Measurements from ENCODE around the gene RPS16.

The RPS16 gene

DNA sequence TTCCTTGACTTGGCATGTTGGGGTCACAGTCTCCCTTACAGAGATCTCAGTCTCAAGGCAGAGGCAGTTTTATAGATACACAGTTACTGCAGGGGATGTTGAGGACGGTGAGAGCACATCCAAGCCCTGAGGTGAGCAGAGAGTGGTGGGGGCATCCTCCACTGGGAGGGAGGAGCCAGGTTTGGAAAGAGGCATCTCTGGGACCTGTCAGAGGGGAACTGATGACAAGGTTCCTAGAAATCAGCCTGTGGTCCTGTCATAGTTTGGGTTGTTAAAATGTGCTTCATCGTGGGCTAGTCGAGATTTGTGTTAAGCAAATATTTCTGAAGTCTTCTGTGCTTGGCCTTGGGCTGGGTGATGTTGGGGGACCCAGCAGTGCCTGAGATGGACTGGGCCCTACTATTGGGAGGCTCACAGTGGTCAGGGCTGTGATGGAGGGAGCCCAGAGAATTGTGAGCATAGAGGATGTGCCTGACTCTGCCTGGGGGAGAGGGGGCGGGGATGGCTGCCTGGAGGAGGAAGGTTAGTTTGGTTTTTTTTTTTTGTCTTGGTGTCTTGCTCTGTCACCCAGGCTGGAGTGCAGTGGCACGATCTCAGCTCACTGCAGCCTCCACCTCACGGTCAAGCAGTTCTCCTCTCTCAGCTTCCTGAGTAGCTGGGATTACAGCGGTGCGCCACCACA lies 13.5 kb upstream of the RPS16 start:
- no peak for DNase-seq (ENCODE audit: low read depth)

DNA sequence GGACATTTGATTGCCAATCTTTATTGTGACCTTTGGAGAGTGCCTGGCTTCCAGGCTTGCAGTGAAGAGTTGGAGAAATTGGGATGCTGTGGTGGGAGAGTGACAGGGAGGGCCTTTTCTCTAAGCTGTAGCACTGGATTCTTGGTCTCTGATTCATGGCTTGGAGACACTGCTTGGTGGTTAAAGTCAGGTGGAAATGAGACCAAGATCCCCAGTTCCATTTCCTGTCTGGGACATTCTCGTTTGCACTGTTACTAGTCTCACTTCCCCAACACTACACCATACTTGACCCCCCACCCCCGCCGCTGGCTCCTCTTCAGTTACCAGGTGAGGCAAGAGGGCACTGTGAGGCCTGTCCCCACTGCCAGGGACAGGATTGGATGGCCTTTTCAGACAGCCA lies 12.5 kb upstream of the RPS16 start:
- peak; percentile 80 for DNase-seq (ENCODE audit: low read depth)

DNA sequence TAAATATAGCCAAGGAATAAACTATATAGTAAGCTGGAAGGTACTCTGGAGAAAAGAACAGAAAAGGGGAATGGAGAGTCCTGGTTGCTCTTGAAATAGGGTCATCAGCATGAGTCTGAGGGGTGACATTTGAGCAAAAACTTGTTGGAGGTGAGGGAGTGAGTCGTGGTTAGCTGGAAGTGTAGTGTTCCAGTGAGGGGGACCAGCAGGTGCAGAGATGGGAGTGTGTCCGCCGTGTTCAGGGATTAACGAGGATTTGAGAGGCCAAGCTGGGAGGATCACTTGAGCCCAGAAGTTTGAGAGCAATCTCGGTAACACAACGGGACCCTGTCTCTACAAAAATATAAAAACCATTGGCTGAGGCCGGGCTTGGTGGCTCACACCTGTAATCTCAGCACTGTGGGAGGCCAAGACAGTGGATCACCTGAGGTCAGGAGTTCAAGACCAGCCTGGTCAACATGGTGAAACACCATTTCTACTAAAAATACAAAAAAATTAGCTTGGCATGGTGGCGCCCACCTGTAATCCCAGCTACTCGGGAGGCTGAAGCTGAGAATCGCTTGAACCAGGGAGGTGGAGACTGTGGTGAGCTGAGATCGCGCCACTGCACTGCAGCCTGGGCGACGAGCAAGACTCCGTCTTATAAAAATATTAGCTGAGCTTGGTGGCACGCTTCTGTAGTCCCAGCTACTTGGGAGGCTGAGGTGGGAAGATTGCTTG lies 10.8 kb upstream of the RPS16 start:
- no peak for DNase-seq (ENCODE audit: low read depth)

DNA sequence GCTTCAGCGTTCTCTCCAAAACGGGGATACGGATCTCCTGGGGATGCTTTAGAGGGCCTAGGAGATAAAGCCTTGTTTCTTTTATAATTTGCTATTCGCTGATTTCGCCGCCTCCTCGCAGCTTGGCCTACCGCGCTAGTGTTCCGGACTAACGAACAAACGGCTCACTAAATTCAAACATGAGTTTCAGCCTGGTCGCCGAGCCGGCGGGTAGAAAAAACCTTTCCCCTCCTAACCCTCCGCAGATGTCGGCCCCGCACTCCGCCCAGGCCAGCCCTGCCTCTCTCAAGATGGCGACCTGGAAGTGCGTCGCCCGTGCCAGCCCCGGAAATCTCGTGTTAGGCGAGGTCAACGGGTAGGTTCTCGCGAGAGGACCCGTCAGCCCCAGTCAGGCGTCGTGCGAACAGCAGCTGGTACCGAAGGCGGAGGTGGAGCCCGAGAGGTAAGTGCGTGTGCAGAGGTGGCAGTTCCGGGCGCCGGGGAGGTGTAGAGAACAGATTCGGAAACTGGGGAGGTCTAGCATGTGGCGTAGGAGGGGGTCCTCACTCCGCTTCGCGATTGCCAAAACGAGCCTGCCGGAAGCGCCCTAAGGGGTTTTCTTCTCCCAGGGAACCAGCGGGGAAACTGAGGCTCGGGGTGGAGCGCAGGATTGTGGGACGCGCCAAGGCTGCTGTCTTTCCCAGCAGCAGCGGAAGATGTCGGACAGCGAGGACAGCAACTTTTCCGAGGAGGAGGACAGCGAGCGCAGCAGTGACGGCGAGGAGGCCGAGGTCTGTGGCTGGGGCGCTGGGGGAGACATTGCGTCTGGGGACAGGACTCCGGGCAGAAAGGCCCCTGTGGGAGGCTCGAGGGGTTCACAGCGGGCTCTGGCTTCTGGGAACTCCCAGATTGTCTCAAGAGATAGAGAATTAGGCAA lies 9.7 kb upstream of the RPS16 start, which contains the start of gene SUPT5H:
SUPT5H (plus strand) TSS at position 387 of the 916 bp plus-strand sequence; CDS start at position 696, 309 bp downstream.
- peak; percentile 98 for DNase-seq (ENCODE audit: low read depth)

DNA sequence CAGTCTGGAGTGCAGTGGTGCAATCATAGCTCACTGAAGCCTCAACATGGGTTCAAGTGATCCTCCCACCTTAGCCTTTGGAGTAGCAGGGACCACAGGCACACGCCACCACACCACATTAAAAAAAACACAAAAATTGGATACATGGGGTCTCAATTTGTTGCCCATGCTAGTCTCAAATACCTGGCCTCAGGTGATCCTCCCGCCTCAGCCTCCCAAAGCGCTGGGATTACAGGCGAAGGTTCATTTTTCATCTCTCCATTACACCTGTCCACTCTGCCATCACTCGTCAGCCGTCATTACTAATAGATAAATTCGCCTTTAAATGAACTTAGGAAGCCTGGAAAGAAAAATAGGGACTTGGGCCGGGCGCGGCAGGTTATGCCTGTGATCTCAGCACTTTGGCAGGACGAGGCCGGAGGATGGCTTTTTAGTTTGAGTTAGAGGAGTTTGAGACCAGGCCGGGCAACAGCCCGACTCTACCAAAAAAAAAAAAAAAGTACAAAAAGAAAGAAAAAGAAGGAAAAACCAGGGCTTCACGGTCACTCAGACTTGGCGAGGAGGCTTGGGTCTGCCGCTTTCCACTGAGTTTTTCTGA lies 8.9 kb upstream of the RPS16 start:
- DNase-seq (ENCODE audit: low read depth) = peak; percentile 37

DNA sequence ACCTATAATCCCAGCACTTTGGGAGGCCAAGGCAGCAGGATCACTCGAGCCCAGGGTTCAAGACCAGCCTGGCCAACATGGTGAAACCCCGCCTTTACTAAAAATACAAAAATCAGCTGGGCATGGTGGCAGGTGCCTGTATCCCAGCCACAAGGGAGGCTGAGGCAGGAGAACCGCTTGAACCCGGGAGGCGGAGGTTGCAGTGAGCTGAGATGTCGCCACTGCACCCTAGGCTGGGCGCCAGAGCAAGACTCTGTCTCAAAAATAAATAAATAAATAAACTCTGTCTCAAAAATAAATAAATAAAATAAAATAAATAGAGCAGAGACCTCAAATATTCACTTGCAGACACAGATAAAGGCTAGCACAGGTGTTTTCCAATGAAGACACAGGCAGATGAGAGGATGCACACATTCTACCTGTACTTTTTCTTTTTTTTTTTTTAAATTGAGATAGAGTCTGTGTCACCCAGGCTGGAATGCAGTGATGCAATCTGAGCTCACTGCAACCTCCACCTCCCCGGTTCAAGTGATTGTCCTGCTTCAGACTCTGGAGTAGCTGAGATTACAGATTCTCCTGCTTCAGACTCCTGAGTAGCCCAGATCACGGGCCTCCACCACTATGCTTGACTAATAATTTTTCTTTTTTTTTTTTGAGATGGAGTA lies 2.7 kb upstream of the RPS16 start:
- peak; percentile 70 for DNase-seq (ENCODE audit: low read depth)

DNA sequence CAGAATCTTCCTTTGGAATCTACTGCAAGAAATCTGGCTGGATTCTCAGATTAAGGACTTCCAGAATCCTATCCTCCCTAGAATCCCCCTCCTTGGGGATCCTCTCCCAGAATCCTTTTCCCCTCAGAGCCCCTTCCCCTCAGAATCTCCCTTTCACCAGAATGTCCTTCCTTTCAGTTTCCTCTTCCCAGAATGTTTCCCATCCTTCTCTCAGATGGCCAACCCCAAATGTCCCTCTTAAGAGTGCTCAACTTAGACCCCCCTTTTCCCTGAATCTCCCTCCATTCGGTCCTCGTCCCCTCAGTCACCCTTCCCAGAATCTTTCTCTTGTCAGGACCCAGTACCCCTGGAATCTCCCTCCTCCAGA lies 584 bp upstream of the RPS16 start:
- peak; percentile 16 for DNase-seq (ENCODE audit: low read depth)

DNA sequence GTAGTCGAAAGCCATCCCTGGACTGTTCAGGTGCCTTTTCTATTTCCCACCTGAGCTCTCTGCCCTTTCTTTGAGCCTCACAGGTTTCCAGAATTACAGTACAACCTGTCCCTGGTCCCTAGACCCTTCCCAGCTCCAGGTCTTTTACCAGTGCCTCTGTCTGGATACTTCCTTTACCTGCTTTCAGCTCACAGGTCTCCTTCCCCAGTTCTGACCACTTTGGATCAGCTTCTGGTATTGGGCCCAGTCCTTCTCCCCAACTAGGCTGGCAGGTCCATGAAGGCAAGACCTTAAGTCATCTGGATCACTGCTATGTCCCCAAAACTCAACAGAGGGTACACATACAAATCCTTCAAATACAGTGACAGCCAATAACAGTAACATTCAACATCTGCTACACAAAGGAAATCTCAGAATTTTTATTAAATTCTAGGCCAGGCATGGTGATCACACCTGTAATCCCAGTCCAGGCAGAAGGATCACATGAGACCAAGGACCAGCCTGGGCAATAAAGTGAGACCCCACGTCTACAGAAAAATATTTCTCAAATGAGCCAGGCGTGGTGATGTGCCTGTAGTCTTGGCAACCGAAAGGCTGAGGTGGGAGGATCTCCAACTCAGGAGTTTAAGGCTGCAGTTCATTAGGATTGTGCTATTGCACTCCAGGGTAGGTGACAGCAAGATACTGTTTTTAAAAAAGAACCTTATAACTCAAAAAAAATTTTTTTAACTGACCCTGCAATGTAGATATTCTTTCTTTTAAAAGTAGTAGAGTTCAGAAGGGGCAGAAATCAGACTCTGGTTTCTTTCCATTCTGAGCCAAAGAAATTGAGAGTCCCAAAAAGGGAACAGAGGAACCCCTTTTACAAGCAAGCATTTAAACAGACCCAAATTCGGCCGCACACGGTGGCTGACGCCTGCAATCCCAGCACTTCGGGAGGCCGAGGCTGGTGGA lies 1.3 kb downstream of the RPS16 start:
- DNase-seq (ENCODE audit: low read depth) = peak; percentile 37

DNA sequence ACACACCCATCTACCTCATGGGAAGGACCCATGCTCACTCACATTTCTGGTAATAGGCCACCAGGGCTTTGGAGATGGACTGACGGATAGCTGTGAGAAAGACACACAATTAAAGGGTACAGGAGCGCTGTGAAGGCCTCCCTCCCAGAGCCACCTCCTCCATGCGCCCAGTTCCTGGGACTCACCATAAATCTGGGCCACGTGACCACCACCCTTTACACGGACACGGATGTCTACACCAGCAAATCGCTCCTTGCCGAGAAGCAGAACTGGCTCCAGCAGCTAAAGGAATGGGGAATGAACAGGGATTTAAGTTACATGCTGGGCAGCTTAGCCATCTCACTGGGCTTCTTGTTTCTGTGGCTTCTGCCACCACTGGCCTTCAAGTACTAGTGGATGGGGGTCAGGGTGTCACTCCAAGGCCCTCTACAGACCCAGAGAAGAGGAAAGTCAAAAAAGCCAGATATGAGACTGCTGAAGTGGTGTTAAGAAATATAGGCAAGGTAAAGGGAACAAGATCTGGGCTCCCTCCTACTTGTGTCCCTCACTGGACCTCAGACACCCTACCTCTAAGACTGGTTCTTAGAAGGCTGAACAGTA lies 2.2 kb downstream of the RPS16 start:
- DNase-seq (ENCODE audit: low read depth) = peak; percentile 13

DNA sequence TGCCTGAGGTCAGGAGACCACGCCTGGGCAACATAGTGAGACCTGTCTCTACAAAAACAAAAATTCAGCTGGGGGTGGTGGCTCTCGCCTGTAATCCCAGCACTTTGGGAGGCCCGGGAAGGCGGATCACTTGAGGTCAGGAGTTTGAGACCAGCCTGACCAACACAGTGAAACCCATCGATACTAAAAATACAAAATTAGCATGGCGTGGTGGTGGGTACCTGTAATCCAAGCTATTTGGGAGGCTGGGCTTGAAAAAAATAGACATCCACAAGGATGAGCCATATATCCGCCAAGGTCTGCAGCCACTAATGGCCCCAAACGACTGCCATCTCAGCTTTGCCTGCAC lies 3.1 kb downstream of the RPS16 start:
- DNase-seq (ENCODE audit: low read depth) = peak; percentile 18

DNA sequence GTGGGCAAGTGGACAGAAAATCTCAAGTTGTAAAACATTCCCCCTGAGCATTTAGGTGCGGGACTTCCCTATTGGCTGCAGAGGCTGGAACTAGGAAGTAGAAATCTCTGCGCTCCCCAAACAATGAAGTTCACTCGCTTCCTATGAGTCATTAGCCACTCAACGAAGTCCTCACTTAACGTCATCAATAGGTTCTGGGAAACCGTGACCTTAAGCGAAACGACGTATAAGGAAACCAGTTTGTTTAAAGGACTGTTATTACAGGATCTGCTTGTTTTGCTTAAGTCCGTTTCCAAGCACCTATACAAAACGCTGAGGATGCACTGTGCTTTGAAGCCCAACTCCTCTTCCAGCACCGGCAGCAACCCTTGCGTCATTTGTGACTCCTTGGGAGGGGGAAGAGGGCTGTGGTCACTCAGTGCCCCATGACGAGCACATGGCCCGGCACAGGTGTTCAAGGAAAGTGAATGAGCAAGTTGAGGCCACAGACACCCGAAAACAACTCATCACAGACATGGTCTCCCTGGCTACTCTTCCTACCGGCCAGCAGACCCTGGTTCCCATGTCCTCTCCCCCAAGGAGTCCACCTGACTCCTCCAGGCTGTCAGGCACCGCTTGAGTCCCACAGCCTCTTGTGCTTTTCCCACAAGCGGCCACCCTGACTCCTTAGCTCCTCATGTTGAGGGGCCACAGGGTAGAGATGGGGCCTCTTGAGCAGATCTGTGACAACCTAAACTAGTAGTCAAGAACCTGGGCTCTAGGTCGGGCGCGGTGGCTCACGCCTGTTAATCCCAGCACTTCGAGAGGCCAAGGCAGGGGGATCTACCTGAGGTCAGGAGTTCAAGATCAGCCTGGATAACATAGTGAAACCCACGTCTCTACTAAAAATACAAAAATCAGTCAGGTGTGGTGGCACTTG lies 4.8 kb downstream of the RPS16 start:
- DNase-seq (ENCODE audit: low read depth) = peak; percentile 99

DNA sequence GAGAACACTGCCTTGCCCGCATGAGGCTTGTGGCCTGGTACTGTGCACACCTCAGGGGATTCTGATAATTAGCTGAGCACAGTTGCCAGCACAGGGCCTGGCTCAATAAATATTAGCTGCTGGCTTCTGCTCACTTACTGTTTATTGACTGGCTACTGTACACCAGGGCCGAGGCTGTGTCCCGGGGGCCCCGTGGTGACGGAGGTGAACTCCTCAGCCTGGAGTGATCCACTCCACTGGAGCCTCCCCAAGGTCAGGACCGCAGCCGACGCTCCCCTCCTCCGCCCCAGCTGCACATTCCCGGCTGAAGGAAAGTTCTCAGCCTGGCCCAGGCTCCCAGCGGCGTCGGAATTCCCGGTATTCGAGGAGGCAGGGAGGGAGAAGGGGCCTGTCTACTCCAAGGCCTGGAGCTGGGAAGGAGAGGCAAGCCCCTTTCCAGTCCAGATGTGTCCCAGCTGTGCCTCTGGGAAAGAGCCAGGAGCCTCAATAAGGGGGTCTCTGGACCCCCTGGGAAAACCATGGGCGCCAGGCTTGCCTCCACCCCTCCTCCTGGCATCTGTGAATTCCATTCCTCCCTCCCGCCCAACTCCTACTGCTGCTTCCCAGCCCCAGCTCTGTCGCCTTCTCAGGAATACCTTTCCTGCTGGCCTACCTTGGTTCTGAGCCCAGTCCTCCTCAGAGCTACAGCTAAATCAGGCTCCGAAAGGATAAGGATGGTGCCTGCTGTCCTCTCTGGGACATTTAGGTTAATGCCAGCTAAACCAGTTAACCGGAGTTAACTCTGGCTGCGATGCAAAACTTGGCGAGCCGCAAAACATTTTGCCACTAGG lies 7.3 kb downstream of the RPS16 start:
- peak; percentile 72 for DNase-seq (ENCODE audit: low read depth)

DNA sequence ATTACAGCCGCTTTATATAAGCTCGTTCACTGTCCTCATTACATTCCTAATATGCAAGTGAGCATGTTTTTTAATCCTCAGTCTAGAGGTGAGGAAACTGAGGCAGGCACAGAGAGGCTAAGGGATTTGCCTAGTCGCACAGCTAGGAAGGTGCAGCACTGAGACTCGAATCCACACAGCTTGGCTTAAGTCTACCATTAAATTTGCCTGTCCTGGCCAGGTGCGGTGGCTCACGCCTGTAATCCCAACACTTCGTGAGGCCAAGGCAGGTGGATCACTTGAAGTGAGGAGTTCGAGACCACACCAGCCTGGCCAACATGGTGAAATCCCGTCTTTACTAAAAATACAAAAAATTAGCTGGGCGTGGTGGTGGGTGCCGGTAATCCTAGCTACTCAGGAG lies 8.0 kb downstream of the RPS16 start:
- no peak for DNase-seq (ENCODE audit: low read depth)

DNA sequence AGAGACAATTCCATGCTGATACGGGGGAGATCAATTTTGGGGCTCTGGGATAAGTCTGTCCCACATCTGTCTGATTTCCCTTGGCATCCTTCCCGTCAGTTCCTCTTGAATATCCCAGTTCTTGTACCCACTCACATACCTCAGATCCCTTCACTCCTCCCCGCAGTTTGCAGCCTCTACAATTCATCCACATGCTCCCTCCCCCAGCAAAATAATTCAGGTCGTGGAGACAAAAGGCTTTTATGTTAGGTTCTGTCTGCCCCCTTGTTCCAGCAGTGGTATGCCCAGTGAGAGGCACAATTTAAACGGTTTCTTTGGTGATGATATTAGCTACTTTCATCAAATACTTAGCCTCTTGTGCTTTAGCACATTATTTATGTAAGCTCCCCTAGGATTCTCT lies 9.6 kb downstream of the RPS16 start:
- DNase-seq (ENCODE audit: low read depth) = no peak

DNA sequence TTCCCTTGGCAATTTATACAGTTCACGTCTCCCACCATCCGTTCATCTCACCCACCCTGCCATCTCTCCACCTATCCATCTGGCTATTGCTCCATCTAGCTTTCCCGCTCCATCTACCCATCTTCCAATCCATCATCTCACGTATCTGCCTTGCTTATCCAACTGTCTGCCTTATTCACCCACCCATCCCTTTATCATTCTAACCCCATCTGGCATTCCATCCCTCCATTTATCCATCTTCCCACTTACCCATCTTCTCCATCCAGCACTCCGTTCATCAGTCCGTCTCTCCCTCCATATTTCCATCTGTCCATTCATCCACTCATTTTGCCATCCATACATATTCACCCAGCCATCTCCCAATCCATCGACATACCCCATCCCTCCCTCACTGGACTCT lies 10.0 kb downstream of the RPS16 start:
- DNase-seq (ENCODE audit: low read depth) = no peak

DNA sequence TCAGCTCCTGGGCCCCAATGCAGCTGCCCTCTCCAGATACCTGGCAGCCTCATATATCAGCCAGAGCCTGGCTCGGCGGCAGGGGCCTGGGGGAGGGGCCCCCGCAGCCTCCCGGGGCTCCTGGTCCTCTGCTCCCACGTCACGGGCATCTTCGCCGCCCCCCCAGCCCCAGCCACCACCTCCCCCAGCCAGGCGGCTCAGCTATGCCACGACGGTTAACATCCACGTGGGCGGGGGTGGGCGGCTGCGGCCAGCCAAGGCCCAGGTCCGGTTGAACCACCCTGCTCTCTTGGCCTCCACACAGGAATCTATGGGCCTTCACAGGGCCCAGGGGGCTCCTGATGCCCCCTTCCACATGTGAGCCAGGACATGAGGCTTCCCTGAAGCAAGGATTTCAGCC lies 10.8 kb downstream of the RPS16 start:
- no peak for DNase-seq (ENCODE audit: low read depth)

DNA sequence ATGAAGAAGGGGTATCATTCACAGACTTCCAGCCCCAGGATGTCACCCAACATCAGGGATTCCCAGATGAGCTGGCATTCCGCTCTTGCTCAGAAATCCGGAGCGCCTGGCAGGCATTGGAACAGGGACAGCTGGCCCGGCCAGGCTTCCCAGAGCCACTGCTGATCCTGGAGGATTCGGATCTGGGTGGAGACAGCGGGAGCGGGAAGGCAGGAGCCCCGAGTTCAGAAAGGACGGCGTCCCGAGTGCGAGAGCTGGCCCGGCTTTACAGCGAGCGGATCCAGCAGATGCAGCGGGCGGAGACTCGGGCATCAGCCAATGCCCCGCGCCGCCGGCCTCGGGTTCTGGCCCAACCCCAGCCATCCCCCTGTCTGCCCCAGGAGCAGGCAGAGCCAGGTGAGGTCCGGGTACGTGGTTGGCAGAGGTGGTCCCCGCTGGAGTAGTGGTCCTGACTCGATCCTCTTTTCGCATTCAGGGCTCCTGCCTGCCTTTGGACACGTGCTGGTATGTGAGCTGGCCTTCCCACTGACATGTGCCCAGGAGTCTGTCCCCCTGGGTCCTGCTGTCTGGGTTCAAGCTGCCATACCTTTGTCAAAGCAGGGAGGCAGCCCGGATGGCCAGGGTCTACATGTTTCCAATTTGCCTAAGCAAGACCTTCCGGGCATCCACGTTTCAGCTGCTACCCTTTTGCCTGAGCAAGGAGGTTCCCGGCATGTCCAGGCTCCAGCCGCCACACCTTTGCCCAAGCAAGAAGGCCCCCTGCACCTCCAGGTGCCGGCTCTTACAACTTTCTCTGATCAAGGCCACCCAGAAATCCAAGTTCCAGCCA lies 12.3 kb downstream of the RPS16 start:
- DNase-seq (ENCODE audit: low read depth) = no peak
